HG03521 (cell line): ENCODE data around the gene LRMDA.

Experiments
- ATAC-seq: cut with Tn5 transposase; IDR thresholded peaks from one replicate; pipeline ENCODE4 v1.9.1; 2021; ENCODE audit warnings: mild to moderate bottlenecking, moderate library complexity; ENCODE audit not compliant: unreplicated experiment

Gene LRMDA

GRCh38 chr10:76429368-76430060 lies 998.1 kb downstream of the LRMDA start:
- ATAC-seq = no peak

GRCh38 chr10:76430061-76430645 lies 998.7 kb downstream of the LRMDA start:
- no peak for ATAC-seq

GRCh38 chr10:76432016-76433012 lies 1000.9 kb downstream of the LRMDA start:
- no peak for ATAC-seq

- ATAC-seq = no peak
These were observed 1002.0 kb downstream of the LRMDA start for GRCh38 chr10:76433161-76434005.

DNA sequence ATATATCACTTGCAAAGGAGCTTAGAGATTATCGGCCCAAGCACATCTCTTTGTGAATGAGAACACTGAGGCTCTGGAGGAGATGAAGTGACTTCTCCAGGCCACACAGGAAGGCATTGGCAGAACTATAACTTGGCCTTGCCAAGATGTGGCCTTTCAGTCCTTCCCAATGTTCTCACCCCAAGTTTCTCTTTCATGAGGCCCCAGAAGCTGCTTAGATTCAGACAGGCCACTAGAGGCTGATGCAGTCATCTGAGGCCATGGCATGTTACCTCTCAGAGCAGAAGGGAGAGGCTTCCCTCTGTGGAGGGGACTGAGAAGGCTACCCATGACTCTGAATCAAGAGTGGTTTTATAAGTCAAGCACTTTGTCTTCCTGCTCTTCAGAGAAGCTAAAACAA lies 1003.7 kb downstream of the LRMDA start:
- no peak for ATAC-seq

DNA sequence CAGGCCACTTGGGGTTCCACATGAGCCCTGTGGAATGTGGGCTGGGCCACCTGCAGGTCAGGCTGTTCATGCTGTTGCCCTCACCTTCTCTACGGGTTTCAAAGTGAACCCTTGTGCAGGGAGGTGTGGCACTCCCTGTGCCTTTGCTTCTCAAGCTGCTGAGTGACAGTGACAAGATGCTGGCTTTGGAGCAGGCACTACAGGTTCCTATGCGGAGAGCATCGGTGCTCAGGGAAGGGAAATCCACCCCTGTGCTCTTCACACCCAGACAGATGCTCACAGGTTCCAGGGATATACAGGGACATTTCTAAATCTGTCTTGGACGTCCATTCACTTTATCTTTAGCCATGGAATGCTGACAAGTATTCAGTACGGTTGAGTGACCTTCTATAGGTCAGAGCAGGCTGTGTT lies 1005.0 kb downstream of the LRMDA start:
- no peak for ATAC-seq

- no peak for ATAC-seq
These were observed 1005.6 kb downstream of the LRMDA start for GRCh38 chr10:76436981-76437380.

DNA sequence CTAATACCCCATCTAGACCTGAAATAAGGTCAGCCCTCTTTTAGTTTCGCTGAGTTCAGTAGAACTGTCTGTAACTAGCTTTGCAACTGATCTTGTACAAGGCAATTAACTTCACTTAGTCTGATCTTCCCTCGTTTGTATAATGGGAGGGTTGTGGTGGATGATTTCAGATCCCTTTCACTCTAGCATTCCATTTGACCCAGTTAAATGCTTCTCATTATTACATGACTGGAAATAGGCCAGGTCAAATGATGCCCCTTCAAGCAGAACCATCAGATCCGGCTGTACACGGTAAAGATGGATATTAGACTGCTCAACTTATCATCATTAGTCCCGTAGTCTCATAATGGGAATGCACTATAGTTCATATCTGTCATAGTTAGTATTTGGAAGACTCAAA lies 1009.0 kb downstream of the LRMDA start:
- no peak for ATAC-seq

GRCh38 chr10:76442113-76442512 lies 1010.7 kb downstream of the LRMDA start:
- ATAC-seq = no peak

- ATAC-seq = no peak
These were observed 1012.8 kb downstream of the LRMDA start for GRCh38 chr10:76444034-76444800.

DNA sequence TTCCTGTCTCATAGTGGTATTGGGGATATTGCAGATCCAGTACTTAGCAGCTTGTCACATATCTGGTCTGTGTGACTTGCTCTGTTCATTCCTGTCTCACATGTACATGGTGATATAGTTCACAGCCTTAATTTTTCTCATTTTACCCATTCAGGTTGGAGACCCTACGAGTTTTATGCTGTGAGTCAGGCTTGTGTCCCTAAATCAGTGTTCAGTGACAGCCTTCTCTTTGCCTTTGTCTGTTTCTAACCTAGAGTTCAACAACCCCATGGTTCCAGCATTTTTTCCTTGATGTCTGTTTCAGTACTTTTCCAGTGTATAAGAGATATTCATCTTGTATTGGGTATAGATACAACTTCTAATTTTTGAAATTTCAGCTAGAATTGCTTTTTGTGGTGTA lies 1016.2 kb downstream of the LRMDA start:
- no peak for ATAC-seq

DNA sequence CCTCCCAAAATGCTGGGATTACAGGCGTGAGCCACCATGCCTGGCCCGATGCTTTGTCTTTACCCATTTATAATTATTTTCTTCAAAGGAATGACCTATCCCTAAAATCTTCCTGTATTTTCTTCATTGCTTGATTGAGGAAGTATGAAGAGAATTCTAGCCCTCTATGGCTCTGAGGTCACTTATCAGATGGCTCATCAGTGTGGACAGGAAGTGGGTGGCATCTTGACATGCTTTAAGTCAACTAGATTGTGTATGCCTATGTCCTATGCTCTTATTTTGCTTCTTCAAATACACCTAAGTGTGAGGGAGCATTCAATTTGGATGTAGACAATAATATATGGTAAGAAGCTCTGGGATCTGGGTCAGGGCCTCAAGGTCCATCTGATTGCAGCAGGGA lies 1020.5 kb downstream of the LRMDA start:
- ATAC-seq = no peak

DNA sequence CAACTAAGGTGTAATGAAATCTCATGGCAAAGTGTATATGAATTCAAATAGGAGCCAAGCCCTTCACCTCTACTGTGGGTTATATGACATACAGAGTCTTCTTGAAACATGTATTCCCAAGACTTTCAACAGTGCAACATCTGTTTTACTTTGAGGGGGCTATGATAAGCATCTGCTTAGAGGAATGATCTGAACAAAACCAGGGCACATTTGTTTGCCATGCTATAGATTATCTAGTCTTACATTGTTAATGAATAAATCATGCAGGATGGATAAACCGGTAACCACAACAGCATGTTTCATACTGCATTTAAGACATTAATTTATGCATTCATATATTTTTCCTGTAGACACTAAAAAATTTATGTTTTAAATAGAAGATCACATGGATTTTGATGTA lies 1021.9 kb downstream of the LRMDA start:
- ATAC-seq = no peak

- ATAC-seq = no peak
These were observed 1022.6 kb downstream of the LRMDA start for GRCh38 chr10:76453997-76454396.

DNA sequence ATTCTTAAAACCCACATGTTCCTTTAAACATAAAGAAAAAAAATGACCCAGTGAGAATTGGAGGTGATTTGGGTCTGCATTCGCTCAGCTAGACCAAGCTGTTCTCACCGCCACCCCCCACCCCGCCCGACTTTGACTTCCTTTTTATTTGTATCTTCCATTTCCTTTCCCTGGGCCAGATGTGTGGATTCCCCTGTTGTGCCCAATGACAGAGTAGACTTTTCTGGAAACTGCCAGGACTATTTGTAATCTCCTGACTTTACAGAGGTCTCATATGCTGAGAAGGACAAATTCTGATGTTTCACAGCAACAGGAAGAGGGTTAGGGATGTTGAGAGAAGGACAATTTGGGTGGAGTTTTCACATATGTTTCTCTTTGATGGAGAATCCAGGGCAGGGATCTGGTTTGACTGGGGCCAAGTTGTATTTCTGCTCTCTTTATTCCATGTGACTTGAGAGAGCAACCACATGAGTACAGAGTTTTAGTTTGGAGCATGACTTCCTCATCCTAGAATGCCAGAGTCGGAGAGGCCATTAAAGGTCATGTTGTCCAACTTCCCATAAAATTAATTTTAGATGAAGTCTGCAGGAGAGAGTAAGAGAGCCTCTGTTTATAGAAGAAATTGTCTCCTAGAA lies 1023.2 kb downstream of the LRMDA start:
- no peak for ATAC-seq

DNA sequence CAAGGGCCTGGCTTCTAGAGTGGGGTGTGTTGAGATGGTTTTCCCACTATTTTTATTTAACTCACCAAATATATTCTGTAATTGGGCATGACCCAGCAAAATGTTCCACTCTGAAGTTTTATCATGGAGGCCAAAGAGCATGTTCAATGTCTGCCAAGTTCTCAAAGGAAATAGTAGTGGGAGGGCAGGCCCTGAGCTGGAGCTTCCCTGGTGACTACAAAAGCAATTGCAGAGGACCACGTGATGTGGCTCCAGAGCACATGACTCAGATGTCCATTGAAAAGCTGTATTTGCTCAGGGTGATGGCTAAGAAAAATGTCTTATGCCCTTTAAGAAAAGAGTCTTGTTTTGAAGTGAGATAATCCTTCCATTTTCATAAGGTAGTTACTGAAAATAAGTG lies 1024.8 kb downstream of the LRMDA start:
- no peak for ATAC-seq

GRCh38 chr10:76459016-76459730 lies 1027.7 kb downstream of the LRMDA start:
- ATAC-seq = no peak

- ATAC-seq = no peak
These were observed 1029.6 kb downstream of the LRMDA start for GRCh38 chr10:76461024-76461423.

GRCh38 chr10:76463111-76463510 lies 1031.7 kb downstream of the LRMDA start:
- ATAC-seq = no peak
